Panc1 (cell line): Measurements from ENCODE around the gene GRIK5.

Experiments used
- POLR2AphosphoS5 ChIP-seq: IDR thresholded peaks from 2 replicates; pipeline ENCODE4 v1.6.1; 2012; ENCODE audit warnings: mild to moderate bottlenecking, low read depth, low read length, moderate library complexity
- SIN3A ChIP-seq: IDR thresholded peaks from 2 replicates; pipeline ENCODE4 v1.6.1; 2012; ENCODE audit warnings: low read depth, mild to moderate bottlenecking, low read length, moderate library complexity, borderline replicate concordance; ENCODE audit not compliant: insufficient read depth
- TCF7L2 ChIP-seq: IDR thresholded peaks from 2 replicates; pipeline ENCODE4 v1.6.1; 2011; ENCODE audit warnings: mild to moderate bottlenecking, low read depth, low read length, inconsistent platforms
- TF ChIP-seq, protein P1 (sequence below): fragments of 450-650 bp; IDR thresholded peaks from 2 replicates; pipeline ENCODE4 v1.5.1; 2017; ENCODE audit warnings: mild to moderate bottlenecking
- TF ChIP-seq, protein P2 (sequence below), 2 experiments: IDR thresholded peaks; 2 replicates each; pipeline ENCODE4 v1.6.1; 2011 to 2012; ENCODE audit warnings: low read depth in 2 of 2, control low read depth in 1 of 2, low read length in 1 of 2, mild to moderate bottlenecking in 1 of 2, moderate library complexity in 1 of 2; ENCODE audit not compliant: insufficient read depth in 1 of 2

GRCh38 chr19:41978470-41978869 lies 91.5 kb downstream of the GRIK5 start:
- TF ChIP-seq POLR2AphosphoS5 (no peak), TCF7L2 (no peak), SIN3A (no peak)
- TF ChIP-seq, protein P1, sequence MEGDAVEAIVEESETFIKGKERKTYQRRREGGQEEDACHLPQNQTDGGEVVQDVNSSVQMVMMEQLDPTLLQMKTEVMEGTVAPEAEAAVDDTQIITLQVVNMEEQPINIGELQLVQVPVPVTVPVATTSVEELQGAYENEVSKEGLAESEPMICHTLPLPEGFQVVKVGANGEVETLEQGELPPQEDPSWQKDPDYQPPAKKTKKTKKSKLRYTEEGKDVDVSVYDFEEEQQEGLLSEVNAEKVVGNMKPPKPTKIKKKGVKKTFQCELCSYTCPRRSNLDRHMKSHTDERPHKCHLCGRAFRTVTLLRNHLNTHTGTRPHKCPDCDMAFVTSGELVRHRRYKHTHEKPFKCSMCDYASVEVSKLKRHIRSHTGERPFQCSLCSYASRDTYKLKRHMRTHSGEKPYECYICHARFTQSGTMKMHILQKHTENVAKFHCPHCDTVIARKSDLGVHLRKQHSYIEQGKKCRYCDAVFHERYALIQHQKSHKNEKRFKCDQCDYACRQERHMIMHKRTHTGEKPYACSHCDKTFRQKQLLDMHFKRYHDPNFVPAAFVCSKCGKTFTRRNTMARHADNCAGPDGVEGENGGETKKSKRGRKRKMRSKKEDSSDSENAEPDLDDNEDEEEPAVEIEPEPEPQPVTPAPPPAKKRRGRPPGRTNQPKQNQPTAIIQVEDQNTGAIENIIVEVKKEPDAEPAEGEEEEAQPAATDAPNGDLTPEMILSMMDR: no peak
- TF ChIP-seq, protein P2, sequence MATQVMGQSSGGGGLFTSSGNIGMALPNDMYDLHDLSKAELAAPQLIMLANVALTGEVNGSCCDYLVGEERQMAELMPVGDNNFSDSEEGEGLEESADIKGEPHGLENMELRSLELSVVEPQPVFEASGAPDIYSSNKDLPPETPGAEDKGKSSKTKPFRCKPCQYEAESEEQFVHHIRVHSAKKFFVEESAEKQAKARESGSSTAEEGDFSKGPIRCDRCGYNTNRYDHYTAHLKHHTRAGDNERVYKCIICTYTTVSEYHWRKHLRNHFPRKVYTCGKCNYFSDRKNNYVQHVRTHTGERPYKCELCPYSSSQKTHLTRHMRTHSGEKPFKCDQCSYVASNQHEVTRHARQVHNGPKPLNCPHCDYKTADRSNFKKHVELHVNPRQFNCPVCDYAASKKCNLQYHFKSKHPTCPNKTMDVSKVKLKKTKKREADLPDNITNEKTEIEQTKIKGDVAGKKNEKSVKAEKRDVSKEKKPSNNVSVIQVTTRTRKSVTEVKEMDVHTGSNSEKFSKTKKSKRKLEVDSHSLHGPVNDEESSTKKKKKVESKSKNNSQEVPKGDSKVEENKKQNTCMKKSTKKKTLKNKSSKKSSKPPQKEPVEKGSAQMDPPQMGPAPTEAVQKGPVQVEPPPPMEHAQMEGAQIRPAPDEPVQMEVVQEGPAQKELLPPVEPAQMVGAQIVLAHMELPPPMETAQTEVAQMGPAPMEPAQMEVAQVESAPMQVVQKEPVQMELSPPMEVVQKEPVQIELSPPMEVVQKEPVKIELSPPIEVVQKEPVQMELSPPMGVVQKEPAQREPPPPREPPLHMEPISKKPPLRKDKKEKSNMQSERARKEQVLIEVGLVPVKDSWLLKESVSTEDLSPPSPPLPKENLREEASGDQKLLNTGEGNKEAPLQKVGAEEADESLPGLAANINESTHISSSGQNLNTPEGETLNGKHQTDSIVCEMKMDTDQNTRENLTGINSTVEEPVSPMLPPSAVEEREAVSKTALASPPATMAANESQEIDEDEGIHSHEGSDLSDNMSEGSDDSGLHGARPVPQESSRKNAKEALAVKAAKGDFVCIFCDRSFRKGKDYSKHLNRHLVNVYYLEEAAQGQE (IDR thresholded peaks at IDR 0.05; ENCODE audit: insufficient read depth in 1 of 2, low read depth in 2 of 2, low read length in 1 of 2): no peak
